ENCODE measurements around the gene KRT36.
A peak's percentile ranks its signal among the peaks of the same experiment; 100 is the strongest.

KRT36 gene

DNA sequence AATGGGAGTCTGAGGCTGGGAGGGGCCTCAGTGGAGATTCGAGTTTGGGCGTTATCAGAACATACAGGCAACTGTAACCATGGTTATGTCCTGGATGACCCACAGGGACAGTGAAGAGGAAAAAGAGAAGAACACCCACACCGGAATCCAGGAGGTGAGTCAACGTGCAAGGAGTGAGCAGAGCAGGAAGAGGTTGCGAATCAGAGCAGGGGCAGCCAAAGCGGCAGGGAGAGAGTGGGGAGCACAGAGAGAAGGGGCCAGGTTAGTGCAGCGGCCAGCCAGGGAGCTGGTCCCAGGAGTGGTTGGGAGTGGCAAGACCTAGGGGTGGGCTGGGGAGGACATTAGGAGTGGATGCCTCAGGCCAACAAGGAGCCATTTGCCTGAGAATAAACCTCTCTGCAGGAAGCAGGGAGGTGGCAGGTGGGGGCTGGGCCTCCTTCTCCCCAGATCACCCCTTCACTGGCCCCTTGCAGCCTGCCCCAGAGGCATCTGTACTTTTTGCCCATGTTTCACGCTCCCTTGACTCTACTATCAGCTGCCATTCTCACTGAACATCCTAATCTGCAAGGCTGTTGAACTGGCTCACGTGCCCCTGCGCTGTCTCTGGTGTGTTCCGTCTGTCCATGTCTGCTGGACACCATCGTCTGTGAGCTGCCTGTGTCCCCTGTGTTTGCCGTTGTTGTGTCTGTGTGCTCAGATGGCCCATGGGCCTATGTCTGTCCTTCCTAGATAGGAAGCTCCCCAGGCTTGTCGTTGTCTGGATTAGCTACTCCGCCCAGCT lies 10.6 kb upstream of the KRT36 start:
- DNase-seq: peak in 1 of 2 donors; percentile 39

- no peak for DNase-seq
These were observed 10.0 kb upstream of the KRT36 start for GRCh38 chr17:41499714-41500113.

GRCh38 chr17:41498276-41498675 lies 8.6 kb upstream of the KRT36 start:
- peak in 1 of 2 donors; percentile 18 for DNase-seq

- peak; percentile 68 to 76 for DNase-seq
These were observed 7.2 kb upstream of the KRT36 start for GRCh38 chr17:41496803-41497484.

- no peak for DNase-seq
These were observed 4.8 kb upstream of the KRT36 start for GRCh38 chr17:41494524-41494923.

GRCh38 chr17:41492771-41493170 lies 3.1 kb upstream of the KRT36 start:
- DNase-seq: no peak

DNA sequence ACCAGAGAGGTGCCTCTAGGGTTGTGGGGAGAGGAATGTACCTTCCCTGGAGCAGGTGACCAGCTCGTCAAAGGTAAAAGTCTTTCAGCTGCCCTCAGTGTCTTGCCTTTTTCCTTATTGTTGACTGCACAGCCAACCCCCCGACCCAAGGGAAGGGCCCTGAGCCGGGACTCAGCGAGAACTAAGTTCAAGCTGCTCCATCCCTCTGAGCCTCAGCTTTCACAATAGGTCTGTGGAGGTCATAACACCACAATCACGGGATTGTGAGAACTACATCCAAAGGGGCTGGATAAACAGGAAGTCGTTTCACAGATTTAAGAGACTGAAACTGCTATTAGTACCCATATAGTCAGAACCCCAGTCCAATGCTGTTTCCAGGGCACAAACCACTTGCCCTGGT lies 2.6 kb upstream of the KRT36 start:
- DNase-seq: peak in 1 of 2 donors; percentile 19

GRCh38 chr17:41491476-41491875 lies 1.8 kb upstream of the KRT36 start:
- no peak for DNase-seq

- no peak for DNase-seq
These were observed 585 bp upstream of the KRT36 start for GRCh38 chr17:41490000-41490990.

- DNase-seq: peak in 1 of 2 donors; percentile 35
These were observed 2.7 kb downstream of the KRT36 start for GRCh38 chr17:41486809-41487530.

DNA sequence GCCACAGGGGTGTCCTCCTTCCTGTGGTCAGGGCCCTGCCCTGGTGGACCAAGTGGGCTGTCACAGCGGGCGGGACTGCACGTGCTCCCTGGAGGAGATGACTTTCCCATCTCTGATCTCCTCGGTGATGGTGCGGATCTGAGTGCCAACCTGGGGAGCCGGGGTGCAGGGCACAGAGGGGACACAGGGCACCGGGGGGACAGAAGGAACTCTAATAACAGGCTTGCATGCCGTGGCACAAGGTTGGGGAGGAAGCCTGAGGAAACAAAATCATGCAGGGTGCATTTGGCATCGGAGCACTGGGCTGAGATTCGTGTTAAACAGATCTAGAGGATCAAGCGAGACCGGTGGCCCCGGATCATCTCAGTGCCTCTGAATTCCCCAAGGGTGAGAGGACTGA lies 3.4 kb downstream of the KRT36 start:
- DNase-seq: no peak

GRCh38 chr17:41484920-41485904 lies 4.5 kb downstream of the KRT36 start:
- DNase-seq: no peak

GRCh38 chr17:41483991-41484826 lies 5.5 kb downstream of the KRT36 start:
- DNase-seq: no peak

DNA sequence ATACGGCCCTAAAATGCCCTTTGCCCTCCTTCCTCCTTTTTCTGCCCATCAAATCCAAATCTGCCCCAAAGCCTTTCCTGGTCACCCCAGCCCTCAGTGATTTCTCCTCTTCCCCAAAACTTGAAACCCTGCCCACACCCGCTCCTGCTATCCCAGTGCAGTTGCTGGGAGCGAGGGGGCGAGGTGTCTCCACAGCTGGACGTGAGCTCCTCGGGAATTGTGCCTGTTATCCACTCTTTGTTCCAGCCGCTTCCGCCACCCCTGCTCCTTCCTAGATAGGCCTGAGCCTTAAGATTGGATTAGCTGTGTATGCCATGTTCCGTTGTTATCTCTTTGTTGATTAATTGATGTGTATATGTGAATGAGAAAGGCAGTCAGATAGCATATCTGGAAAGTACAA lies 6.2 kb downstream of the KRT36 start:
- DNase-seq: no peak

DNA sequence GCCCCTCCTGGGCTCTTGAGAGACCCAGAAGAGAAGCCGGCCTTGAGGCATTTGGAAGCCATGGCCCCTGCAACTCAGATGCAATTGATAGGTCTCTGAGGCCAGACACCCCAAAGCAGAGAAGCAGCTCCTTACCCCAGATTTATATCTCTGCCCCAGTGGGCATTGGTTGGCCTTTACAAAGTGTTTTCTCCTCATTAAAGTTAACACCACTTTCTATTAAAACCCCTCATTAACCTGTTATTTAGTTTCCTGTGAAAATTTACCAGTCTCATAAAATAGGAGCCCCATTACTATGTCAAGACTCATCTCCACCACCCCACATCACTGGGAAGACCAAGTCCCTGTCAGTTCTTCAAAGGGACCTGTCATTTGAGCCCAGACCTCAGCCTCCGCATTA lies 8.7 kb downstream of the KRT36 start, which contains the start of gene KRT35:
KRT35 (minus strand) TSS at position 116 of the 400 bp plus-strand sequence; CDS start at position 62, 54 bp downstream.
- DNase-seq: no peak

DNA sequence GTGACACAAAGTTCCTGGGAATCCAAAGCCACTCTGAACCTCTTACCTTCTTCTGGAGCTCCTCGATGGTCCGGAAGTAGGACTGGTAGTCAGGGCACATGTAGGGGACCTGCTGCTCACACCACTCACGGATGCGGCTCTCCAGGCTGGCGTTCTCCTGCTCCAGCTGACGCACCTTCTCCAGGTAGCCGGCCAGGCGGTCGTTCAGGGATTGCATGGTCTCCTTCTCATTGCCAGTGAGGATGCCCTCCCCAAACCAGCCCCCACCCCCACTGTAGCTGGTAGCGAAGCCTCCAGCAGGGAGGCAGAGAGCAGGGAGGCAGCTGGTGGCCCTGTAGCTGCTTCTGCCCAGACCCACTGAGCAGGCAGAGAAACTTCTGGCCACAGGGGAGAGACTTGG lies 9.1 kb downstream of the KRT36 start:
- no peak for DNase-seq

DNA sequence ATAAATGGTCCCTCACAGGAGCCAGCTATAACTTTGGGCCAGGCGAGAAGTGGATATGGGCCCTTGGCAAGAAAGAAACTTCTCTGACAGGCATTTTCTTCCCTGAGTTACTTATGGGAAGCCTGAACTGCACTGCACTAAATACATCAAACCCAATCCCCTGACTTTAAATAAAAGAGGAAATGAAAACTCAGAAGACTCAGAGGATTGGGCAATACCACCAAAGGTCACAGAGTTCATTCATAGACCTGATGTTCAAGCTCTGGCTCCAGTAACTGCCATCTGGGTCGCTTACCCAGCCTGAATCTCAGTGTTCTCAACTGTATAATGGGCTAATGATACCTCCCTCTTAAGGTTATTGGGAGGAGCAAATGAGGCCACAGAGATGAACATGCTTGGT lies 9.6 kb downstream of the KRT36 start:
- no peak for DNase-seq

- no peak for DNase-seq
These were observed 11.5 kb downstream of the KRT36 start for GRCh38 chr17:41478237-41478636.

DNA sequence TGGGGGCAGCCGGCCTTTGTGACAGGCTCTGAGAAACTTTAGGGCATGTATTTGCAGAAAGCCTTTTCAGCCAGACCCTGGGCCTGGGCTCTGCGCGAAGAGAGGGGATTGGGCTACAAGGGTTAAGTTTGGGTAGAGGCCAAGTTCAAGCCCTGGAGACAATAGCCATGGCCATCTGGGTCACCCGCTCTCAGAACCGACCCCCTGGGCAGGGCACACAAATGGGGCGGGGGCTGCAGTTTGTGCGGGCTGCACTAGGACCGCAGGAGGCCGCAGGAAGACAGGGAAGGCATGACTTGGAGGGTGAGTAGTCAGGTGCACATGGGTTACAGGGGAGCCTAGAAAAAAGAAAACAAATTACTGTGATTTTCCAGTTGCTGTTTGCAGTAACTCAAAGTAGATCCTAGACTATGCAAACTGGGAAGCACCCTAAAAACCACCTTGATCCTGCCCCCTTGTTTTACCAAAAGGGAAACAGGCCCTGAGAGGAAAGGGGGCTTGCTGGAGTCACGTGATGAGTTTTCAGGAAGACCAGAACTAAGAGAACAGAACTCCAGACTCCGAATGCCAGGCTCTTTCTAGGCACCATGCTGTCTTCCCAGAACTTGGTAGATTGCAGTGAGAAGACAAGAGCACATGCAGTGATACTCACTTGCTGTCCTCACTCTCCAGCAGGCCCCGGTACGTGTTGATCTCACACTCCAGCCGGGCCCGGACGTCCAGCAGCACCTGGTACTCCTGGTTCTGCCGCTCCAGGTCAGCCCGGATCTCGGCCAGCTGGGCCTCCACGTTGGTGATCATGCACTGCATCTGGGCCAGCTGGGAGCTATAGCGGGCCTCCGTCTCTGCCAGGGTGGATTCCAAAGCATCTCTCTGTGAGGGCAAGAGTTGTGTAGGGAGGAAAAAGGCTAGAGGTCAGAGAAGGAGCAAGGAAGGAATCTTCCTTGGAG lies 12.6 kb downstream of the KRT36 start:
- no peak for DNase-seq

Measured in CD4-positive, alpha-beta T cell treated with Interleukin-4 for 1 hour (primary cell).